GM23338 (cell line): ENCODE measurements around the gene UBLCP1. TPM values are rescaled to one million over a fixed set of nuclear protein-coding genes. Genes with fewer than 3 reads are reported as not detected.

Source experiments
- ATAC-seq: fragments of 200-7000 bp; cut with Tn5 transposase; 3 replicates; pipeline ENCODE4 v1.9.1; 2020
- DNase-seq: peaks from one replicate; pipeline ENCODE4 v3.0.0-alpha.2; 2015; ENCODE audit warnings: low spot score
- H2AFZ ChIP-seq: fragments of 200-600 bp; sonication (generic); 2 replicates; pipeline ENCODE4 v1.8.0; 2016; ENCODE audit warnings: antibody characterized with exemption, mild to moderate bottlenecking, moderate library complexity
- H3F3A ChIP-seq: fragments of 200-600 bp; sonication (generic); replicated peaks from 2 replicates; pipeline ENCODE4 v1.8.0; 2017; ENCODE audit warnings: antibody characterized with exemption, mixed run types, low read depth
- H3K27ac ChIP-seq: fragments of 200-600 bp; sonication (generic); 2 replicates; pipeline ENCODE4 v1.6.1; 2016; ENCODE audit warnings: low read depth
- H3K27me3 ChIP-seq: fragments of 200-600 bp; sonication (generic); 2 replicates; pipeline ENCODE4 v1.8.0; 2016; ENCODE audit warnings: mild to moderate bottlenecking, mixed run types, moderate library complexity; ENCODE audit not compliant: insufficient read depth
- H3K36me3 ChIP-seq: fragments of 200-600 bp; sonication (generic); 2 replicates; pipeline ENCODE4 v1.8.0; 2016; ENCODE audit warnings: mild to moderate bottlenecking; ENCODE audit not compliant: insufficient read depth
- H3K4me1 ChIP-seq: fragments of 200-600 bp; sonication (generic); 2 replicates; pipeline ENCODE4 v1.8.0; 2016; ENCODE audit warnings: mild to moderate bottlenecking, moderate library complexity; ENCODE audit not compliant: insufficient read depth
- H3K4me2 ChIP-seq: fragments of 200-600 bp; sonication (generic); 2 replicates; pipeline ENCODE4 v1.7.1; 2017; ENCODE audit warnings: mixed run types
- H3K4me3 ChIP-seq: fragments of 200-600 bp; sonication (generic); 2 replicates; pipeline ENCODE4 v1.6.1; 2016; ENCODE audit warnings: mixed run types
- H3K79me2 ChIP-seq: fragments of 200-600 bp; sonication (generic); replicated peaks from 2 replicates; pipeline ENCODE4 v1.8.0; 2017; ENCODE audit warnings: mild to moderate bottlenecking; ENCODE audit not compliant: insufficient read depth
- H3K9me2 ChIP-seq: fragments of 200-600 bp; sonication (generic); 2 replicates; pipeline ENCODE4 v1.8.0; 2017; ENCODE audit not compliant: insufficient read depth
- H4K20me1 ChIP-seq: fragments of 200-600 bp; sonication (generic); replicated peaks from 2 replicates; pipeline ENCODE4 v1.8.0; 2017; ENCODE audit warnings: mild to moderate bottlenecking; ENCODE audit not compliant: insufficient read depth
- H3K27ac Mint-ChIP-seq: 2 replicates; pipeline ENCODE4 v1.8.0; 2020; ENCODE audit warnings: inconsistent platforms, mild to moderate bottlenecking, moderate library complexity, mixed read lengths
- H3K27me3 Mint-ChIP-seq: 3 replicates; pipeline ENCODE4 v1.8.0; 2022; ENCODE audit warnings: low read depth, mild to moderate bottlenecking, moderate library complexity, mixed read lengths, inconsistent platforms; ENCODE audit not compliant: insufficient read depth, poor library complexity
- H3K36me3 Mint-ChIP-seq: 3 replicates; pipeline ENCODE4 v1.8.0; 2021; ENCODE audit warnings: low read depth, mild to moderate bottlenecking, inconsistent platforms, moderate library complexity, mixed read lengths
- H3K4me1 Mint-ChIP-seq: 3 replicates; pipeline ENCODE4 v1.8.0; 2020; ENCODE audit warnings: mild to moderate bottlenecking, inconsistent platforms, mixed read lengths
- H3K4me3 Mint-ChIP-seq: 3 replicates; pipeline ENCODE4 v1.8.0; 2021; ENCODE audit warnings: moderate library complexity, mild to moderate bottlenecking, inconsistent platforms, mixed read lengths
- H3K9me3 Mint-ChIP-seq: 3 replicates; pipeline ENCODE4 v1.8.0; 2020; ENCODE audit warnings: moderate library complexity, mild to moderate bottlenecking, inconsistent platforms, mixed read lengths
- CREB1 ChIP-seq: fragments of 250-450 bp; sonication (Bioruptor Pico); IDR thresholded peaks from 2 replicates; pipeline ENCODE4 v1.5.0; 2020; ENCODE audit warnings: low read depth, mild to moderate bottlenecking, moderate library complexity
- ETS1 ChIP-seq: IDR thresholded peaks from 2 replicates; pipeline ENCODE4 v1.6.1; 2016; ENCODE audit warnings: antibody characterized with exemption
- JUNB ChIP-seq: IDR thresholded peaks from one replicate; pipeline ENCODE4 v1.6.1; 2016; ENCODE audit warnings: antibody characterized with exemption; ENCODE audit not compliant: unreplicated experiment
- NANOG ChIP-seq: IDR thresholded peaks from 2 replicates; pipeline ENCODE4 v1.6.1; 2016; ENCODE audit warnings: antibody characterized with exemption, borderline replicate concordance
- POLR2AphosphoS5 ChIP-seq: IDR thresholded peaks from 2 replicates; pipeline ENCODE4 v1.6.1; 2016; ENCODE audit warnings: antibody characterized with exemption, low read depth
- REST ChIP-seq: IDR thresholded peaks from one replicate; pipeline ENCODE4 v1.6.1; 2018; ENCODE audit warnings: antibody characterized with exemption; ENCODE audit not compliant: unreplicated experiment
- STAT1 ChIP-seq: IDR thresholded peaks from one replicate; pipeline ENCODE4 v1.6.1; 2016; ENCODE audit warnings: antibody characterized with exemption; ENCODE audit not compliant: unreplicated experiment
- ZNF114 ChIP-seq: fragments of 250-450 bp; sonication (Bioruptor Pico); IDR thresholded peaks from 2 replicates; pipeline ENCODE4 v1.5.0; 2020; ENCODE audit warnings: mild to moderate bottlenecking, moderate library complexity
- ZNF462 ChIP-seq: fragments of 250-450 bp; sonication (Bioruptor Pico); IDR thresholded peaks from 2 replicates; pipeline ENCODE4 v1.5.0; 2020; ENCODE audit warnings: mild to moderate bottlenecking, moderate library complexity
- polyA plus RNA-seq: library from polyadenylated mRNA; unstranded; fragments of >200 nt; fragmentation: Nextera tagmentation; extraction: Ambion mirVana; gene quantifications from 2 replicates; pipeline ENCODE4 v1.2.1, GENCODE V29; 2016
- total RNA-seq: library from RNA; depleted of rRNA; stranded (reverse); fragments of >200 nt; shearing (Covaris generic); gene quantifications from 2 replicates; pipeline ENCODE4 v1.2.3, GENCODE V29; 2014

UBLCP1 gene
- total and polyA plus RNA-seq, 2 experiments from 2014 or later: 45.0 to 56.1 TPM

- ATAC-seq (no peak), DNase-seq (no peak)
- H3F3A ChIP-seq: no peaks in the 10 kb centered on the region
- Mint-ChIP-seq H3K36me3 (peaks cover 58% of the 10 kb centered on the region; the same call in 2 of the 3 replicates), H3K9me3 (no peaks in the 10 kb centered on the region), H3K4me1 (no peaks in the 10 kb centered on the region; the same call in 2 of the 3 replicates), H3K27ac (no peak overlapping the region), H3K27me3 (no peaks in the 10 kb centered on the region), H3K4me3 (no peak overlapping the region)
- H4K20me1 ChIP-seq: no peaks in the 10 kb centered on the region
- no peak overlapping the region for H3K27ac ChIP-seq
- H3K79me2 ChIP-seq: no peaks in the 10 kb centered on the region
- peaks cover 13% of the 10 kb centered on the region; the same call in 1 of the 2 replicates for H3K36me3 ChIP-seq
- H3K9me2 ChIP-seq: no peaks in the 10 kb centered on the region
- H3K4me1 ChIP-seq: no peaks in the 10 kb centered on the region; the same call in 1 of the 2 replicates
- H3K4me3 ChIP-seq: no peak overlapping the region
- no peak overlapping the region for H3K4me2 ChIP-seq
- no peaks in the 10 kb centered on the region for H3K27me3 ChIP-seq
- no peak for TF ChIP-seq NANOG
- no peak for TF ChIP-seq POLR2AphosphoS5
- no peak for TF ChIP-seq ZNF114
- no peak for TF ChIP-seq CREB1 (CRISPR knock-in tag)
- TF ChIP-seq REST: no peak
- no peak for TF ChIP-seq JUNB
- TF ChIP-seq ETS1: no peak
- no peak for TF ChIP-seq STAT1
- no peak for TF ChIP-seq ZNF462 (CRISPR knock-in tag)
- H2AFZ ChIP-seq: no peak overlapping the region
Measured at GRCh38 chr5:159274676-159275075, 11.6 kb downstream of the UBLCP1 start.
